PC-3 (cell line): Measurements from ENCODE around the gene MRPL4.
"Not testable (repeated sequence)": the region's sequence is repeated elsewhere in the genome, so short reads cannot be mapped to it uniquely, and the experiment has no call there.

Source experiments
- EZH2 ChIP-seq: fragments of 300-600 bp; sonication (generic); IDR thresholded peaks from one replicate; pipeline ENCODE4 v1.6.1; 2017; ENCODE audit warnings: antibody characterized with exemption, mild to moderate bottlenecking, low read length; ENCODE audit not compliant: unreplicated experiment
- EZH2phosphoT487 ChIP-seq: fragments of 300-600 bp; sonication (generic); IDR thresholded peaks from 2 replicates; pipeline ENCODE4 v1.6.1; 2018; ENCODE audit warnings: mild to moderate bottlenecking, antibody characterized with exemption, low read length, borderline replicate concordance
- TF ChIP-seq, protein P1 (sequence below): fragments of 300-600 bp; sonication (generic); conservative IDR thresholded peaks from 2 replicates; pipeline ENCODE4 v1.5.1; 2017; ENCODE audit warnings: antibody characterized with exemption, low read depth, mild to moderate bottlenecking, low read length

DNA sequence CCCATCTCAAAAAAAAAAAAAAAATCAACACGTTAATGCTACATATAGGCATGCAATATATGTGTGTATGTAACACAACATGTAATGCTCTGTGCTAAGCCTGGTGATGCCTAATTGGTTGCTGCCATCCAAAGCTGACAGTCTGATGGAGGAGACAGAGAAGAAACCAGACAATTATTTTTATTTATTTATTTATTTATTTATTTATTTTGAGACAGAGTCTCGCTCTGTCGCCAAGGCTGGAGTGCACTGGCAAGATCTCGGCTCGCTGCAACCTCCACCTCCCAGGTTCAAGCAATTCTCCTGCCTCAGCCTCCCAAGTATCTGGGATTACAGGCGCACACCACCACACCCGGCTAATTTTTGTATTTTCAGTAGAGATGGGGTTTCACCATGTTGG, 16.6 kb upstream of the MRPL4 start:
- TF ChIP-seq, protein P1, sequence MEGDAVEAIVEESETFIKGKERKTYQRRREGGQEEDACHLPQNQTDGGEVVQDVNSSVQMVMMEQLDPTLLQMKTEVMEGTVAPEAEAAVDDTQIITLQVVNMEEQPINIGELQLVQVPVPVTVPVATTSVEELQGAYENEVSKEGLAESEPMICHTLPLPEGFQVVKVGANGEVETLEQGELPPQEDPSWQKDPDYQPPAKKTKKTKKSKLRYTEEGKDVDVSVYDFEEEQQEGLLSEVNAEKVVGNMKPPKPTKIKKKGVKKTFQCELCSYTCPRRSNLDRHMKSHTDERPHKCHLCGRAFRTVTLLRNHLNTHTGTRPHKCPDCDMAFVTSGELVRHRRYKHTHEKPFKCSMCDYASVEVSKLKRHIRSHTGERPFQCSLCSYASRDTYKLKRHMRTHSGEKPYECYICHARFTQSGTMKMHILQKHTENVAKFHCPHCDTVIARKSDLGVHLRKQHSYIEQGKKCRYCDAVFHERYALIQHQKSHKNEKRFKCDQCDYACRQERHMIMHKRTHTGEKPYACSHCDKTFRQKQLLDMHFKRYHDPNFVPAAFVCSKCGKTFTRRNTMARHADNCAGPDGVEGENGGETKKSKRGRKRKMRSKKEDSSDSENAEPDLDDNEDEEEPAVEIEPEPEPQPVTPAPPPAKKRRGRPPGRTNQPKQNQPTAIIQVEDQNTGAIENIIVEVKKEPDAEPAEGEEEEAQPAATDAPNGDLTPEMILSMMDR = not testable (repeated sequence)
- TF ChIP-seq EZH2, EZH2phosphoT487: not testable (repeated sequence)
